Neural progenitor cell (in vitro differentiated cells): ENCODE results near the gene DNMT3A. TPM values are rescaled to one million over a fixed set of nuclear protein-coding genes. Genes with fewer than 3 reads are reported as not detected.

Source experiments
- DNase-seq: peaks from one replicate; pipeline ENCODE4 v3.0.0-alpha.2; 2016; ENCODE audit warnings: low spot score
- H2AFZ ChIP-seq: fragments of 200-600 bp; sonication (generic); replicated peaks from 2 replicates; pipeline ENCODE4 v1.6.1; 2016; ENCODE audit warnings: antibody characterized with exemption
- H3F3A ChIP-seq: fragments of 200-600 bp; sonication (generic); 2 replicates; pipeline ENCODE4 v1.6.1; 2016; ENCODE audit warnings: antibody characterized with exemption, low read depth
- H3K27ac ChIP-seq: fragments of 200-600 bp; sonication (generic); 2 replicates; pipeline ENCODE4 v1.5.1; 2016; ENCODE audit warnings: mild to moderate bottlenecking
- H3K27me3 ChIP-seq: fragments of 200-600 bp; sonication (generic); 2 replicates; pipeline ENCODE4 v1.6.1; 2016; ENCODE audit warnings: mild to moderate bottlenecking, moderate library complexity
- H3K36me3 ChIP-seq: fragments of 200-600 bp; sonication (generic); 2 replicates; pipeline ENCODE4 v1.5.1; 2016
- H3K4me1 ChIP-seq: fragments of 200-600 bp; sonication (generic); 2 replicates; pipeline ENCODE4 v1.6.1; 2016; ENCODE audit warnings: mixed run types
- H3K4me2 ChIP-seq: fragments of 200-600 bp; sonication (generic); 2 replicates; pipeline ENCODE4 v1.6.1; 2016
- H3K4me3 ChIP-seq: fragments of 200-600 bp; sonication (generic); 2 replicates; pipeline ENCODE4 v1.5.1; 2016
- H3K79me2 ChIP-seq: fragments of 200-600 bp; sonication (generic); 2 replicates; pipeline ENCODE4 v1.6.1; 2016; ENCODE audit warnings: low read depth
- H3K9ac ChIP-seq: fragments of 200-600 bp; sonication (generic); 2 replicates; pipeline ENCODE4 v1.6.1; 2016
- H3K9me3 ChIP-seq: fragments of 200-600 bp; sonication (generic); 2 replicates; pipeline ENCODE4 v1.5.1; 2016; ENCODE audit warnings: low read depth
- H4K20me1 ChIP-seq: fragments of 200-600 bp; sonication (generic); 2 replicates; pipeline ENCODE4 v1.6.1; 2016; ENCODE audit warnings: low read depth
- H3K27ac Mint-ChIP-seq: 3 replicates; pipeline ENCODE4 v1.8.0; 2021; ENCODE audit warnings: mixed read lengths
- H3K27me3 Mint-ChIP-seq: 2 replicates; pipeline ENCODE4 v1.8.0; 2022; ENCODE audit warnings: low read depth, mild to moderate bottlenecking, inconsistent platforms, moderate library complexity, mixed read lengths; ENCODE audit not compliant: insufficient read depth
- H3K36me3 Mint-ChIP-seq: 3 replicates; pipeline ENCODE4 v1.8.0; 2021; ENCODE audit warnings: mixed read lengths
- H3K4me1 Mint-ChIP-seq: 3 replicates; pipeline ENCODE4 v1.8.0; 2021; ENCODE audit warnings: mixed read lengths
- H3K4me3 Mint-ChIP-seq: 3 replicates; pipeline ENCODE4 v1.8.0; 2021; ENCODE audit warnings: mild to moderate bottlenecking, moderate library complexity, mixed read lengths
- H3K9me3 Mint-ChIP-seq: 3 replicates; pipeline ENCODE4 v1.8.0; 2020; ENCODE audit warnings: mixed read lengths
- CTCF ChIP-seq: fragments of 200-600 bp; sonication (generic); IDR thresholded peaks from 2 replicates; pipeline ENCODE4 v1.5.1; 2017; ENCODE audit warnings: antibody characterized with exemption, mild to moderate bottlenecking
- EZH2 ChIP-seq: fragments of 200-600 bp; sonication (generic); IDR thresholded peaks from 2 replicates; pipeline ENCODE4 v1.6.1; 2017; ENCODE audit warnings: antibody characterized with exemption, mild to moderate bottlenecking, moderate library complexity
- EZH2phosphoT487 ChIP-seq: fragments of 200-600 bp; sonication (generic); IDR thresholded peaks from 2 replicates; pipeline ENCODE4 v1.6.1; 2017; ENCODE audit warnings: antibody characterized with exemption
- total RNA-seq: library from RNA; depleted of rRNA; stranded (reverse); fragments of >200 nt; gene quantifications from 2 replicates; pipeline ENCODE4 v1.2.3, GENCODE V29; 2015; ENCODE audit warnings: low replicate concordance

Gene DNMT3A
- total RNA-seq, 1 donor from 2014 or later, result 46.5 TPM

- no peak for TF ChIP-seq EZH2
- no peak for TF ChIP-seq EZH2phosphoT487
- TF ChIP-seq CTCF, result no peak
- peaks cover 5% of the 10 kb centered on the region for H3K4me1 ChIP-seq
- no peak overlapping the region for H2AFZ ChIP-seq
- no peaks in the 10 kb centered on the region for H3K27me3 ChIP-seq
- no peak overlapping the region for H3K9ac ChIP-seq
- H3K4me3 Mint-ChIP-seq, result no peak overlapping the region
- no peak for DNase-seq
- no peak overlapping the region for H3K4me3 ChIP-seq
- H3F3A ChIP-seq, result no peaks in the 10 kb centered on the region
- H3K36me3 ChIP-seq, result no peaks in the 10 kb centered on the region
- no peaks in the 10 kb centered on the region for H3K79me2 ChIP-seq
- H3K4me2 ChIP-seq, result no peak overlapping the region
- H3K27me3 Mint-ChIP-seq, result peaks cover 5% of the 10 kb centered on the region
- H3K36me3 Mint-ChIP-seq, result peaks cover 2% of the 10 kb centered on the region
- H3K4me1 Mint-ChIP-seq, result peaks cover 16% of the 10 kb centered on the region
- no peaks in the 10 kb centered on the region for H4K20me1 ChIP-seq
- H3K9me3 Mint-ChIP-seq, result peaks cover 9% of the 10 kb centered on the region
- no peak overlapping the region for H3K27ac Mint-ChIP-seq
- H3K9me3 ChIP-seq, result no peaks in the 10 kb centered on the region
- no peak overlapping the region for H3K27ac ChIP-seq
Observed at GRCh38 chr2:25354116-25354515, 12.4 kb upstream of the DNMT3A start.

- Histone ChIP-seq H3K4me3 (no peak overlapping the region), H3K9ac (no peak overlapping the region), H3K4me1 (no peaks in the 10 kb centered on the region), H3K27ac (no peak overlapping the region), H4K20me1 (no peaks in the 10 kb centered on the region), H3K36me3 (no peaks in the 10 kb centered on the region), H3F3A (no peaks in the 10 kb centered on the region), H2AFZ (no peak overlapping the region), H3K79me2 (no peaks in the 10 kb centered on the region), H3K4me2 (no peak overlapping the region), H3K9me3 (no peaks in the 10 kb centered on the region), H3K27me3 (peaks cover 10% of the 10 kb centered on the region)
- Mint-ChIP-seq H3K36me3 (no peaks in the 10 kb centered on the region), H3K4me1 (peaks cover 4% of the 10 kb centered on the region), H3K27me3 (peaks cover 2% of the 10 kb centered on the region), H3K27ac (peak overlapping the region; percentile 64), H3K4me3 (no peak overlapping the region), H3K9me3 (no peaks in the 10 kb centered on the region)
- no peak for TF ChIP-seq CTCF
- DNase-seq, result no peak
Observed at GRCh38 chr2:25349397-25349796, 7.7 kb upstream of the DNMT3A start.

- Histone ChIP-seq H3K9me3 (no peaks in the 10 kb centered on the region), H3K27me3 (peaks cover 26% of the 10 kb centered on the region), H3K9ac (no peak overlapping the region), H3K4me1 (no peaks in the 10 kb centered on the region), H4K20me1 (peaks cover 4% of the 10 kb centered on the region), H3K4me3 (no peak overlapping the region), H2AFZ (no peak overlapping the region), H3K27ac (no peak overlapping the region), H3K4me2 (no peak overlapping the region), H3K79me2 (no peaks in the 10 kb centered on the region), H3F3A (no peaks in the 10 kb centered on the region), H3K36me3 (no peaks in the 10 kb centered on the region)
- Mint-ChIP-seq H3K4me3 (no peak overlapping the region), H3K36me3 (no peaks in the 10 kb centered on the region), H3K27ac (no peak overlapping the region), H3K4me1 (peaks cover 2% of the 10 kb centered on the region), H3K27me3 (peaks cover 8% of the 10 kb centered on the region), H3K9me3 (no peaks in the 10 kb centered on the region)
- peak; percentile 1 for DNase-seq
- no peak for TF ChIP-seq EZH2
- TF ChIP-seq CTCF, result no peak
- no peak for TF ChIP-seq EZH2phosphoT487
Observed at GRCh38 chr2:25347846-25348245, 6.1 kb upstream of the DNMT3A start.
